Mesodermal cell (in vitro differentiated cells): ENCODE results near the gene SLIT1.

Source experiments
- H3K27ac ChIP-seq: 2 replicates; pipeline ENCODE4 v1.7.0; 2013; ENCODE audit warnings: mild to moderate bottlenecking, low read depth, low read length, moderate library complexity; ENCODE audit not compliant: severe bottlenecking
- H3K36me3 ChIP-seq: 2 replicates; pipeline ENCODE4 v1.7.1; 2013; ENCODE audit warnings: mild to moderate bottlenecking, low read length, moderate library complexity; ENCODE audit not compliant: control insufficient read depth, insufficient read depth
- H3K4me1 ChIP-seq: one replicate; pipeline ENCODE4 v1.7.1; 2013; ENCODE audit warnings: mild to moderate bottlenecking, low read length; ENCODE audit not compliant: insufficient read depth, control insufficient read depth, poor library complexity, severe bottlenecking
- H3K4me3 ChIP-seq: 2 replicates; pipeline ENCODE4 v1.7.0; 2013; ENCODE audit warnings: low read length, control low read depth, mild to moderate bottlenecking; ENCODE audit not compliant: insufficient read depth, poor library complexity, severe bottlenecking; ENCODE audit errors: extremely low read depth
- H3K9me3 ChIP-seq: 2 replicates; pipeline ENCODE4 v1.7.1; 2013; ENCODE audit warnings: mild to moderate bottlenecking, low read length, moderate library complexity; ENCODE audit not compliant: control insufficient read depth
- WGBS, 2 experiments: methylation state at CpG; one replicate each; pipeline ENCODE4 v1.1.5; 2013; ENCODE audit warnings: missing lambda C conversion rate in 2 of 2; ENCODE audit not compliant: insufficient coverage in 2 of 2; 5-methylcytosine and 5-hydroxymethylcytosine counted together

SLIT1 gene

GRCh38 chr10:97063983-97064837, 121.5 kb downstream of the SLIT1 start:
- WGBS, 2 experiments, result 88 to 90% methylated on average over 17 to 23 of the region's 24 CpGs
- H3K36me3 ChIP-seq, result no peaks in the 10 kb centered on the region
- no peaks in the 10 kb centered on the region for H3K4me1 ChIP-seq
- no peak overlapping the region for H3K27ac ChIP-seq
- no peaks in the 10 kb centered on the region for H3K9me3 ChIP-seq
- H3K4me3 ChIP-seq, result no peak overlapping the region

- 89 to 91% methylated on average over 16 to 20 of the region's 20 CpGs for WGBS, 2 experiments
- Histone ChIP-seq H3K4me1 (no peaks in the 10 kb centered on the region), H3K4me3 (no peak overlapping the region), H3K27ac (no peak overlapping the region), H3K9me3 (no peaks in the 10 kb centered on the region), H3K36me3 (no peaks in the 10 kb centered on the region)
Measured at GRCh38 chr10:97063271-97063982, 122.3 kb downstream of the SLIT1 start.

- 65 to 79% methylated on average over 4 to 7 of the region's 7 CpGs for WGBS, 2 experiments
- no peaks in the 10 kb centered on the region for H3K9me3 ChIP-seq
- H3K4me1 ChIP-seq, result no peaks in the 10 kb centered on the region
- no peak overlapping the region for H3K27ac ChIP-seq
- no peaks in the 10 kb centered on the region for H3K36me3 ChIP-seq
- no peak overlapping the region for H3K4me3 ChIP-seq
Measured at GRCh38 chr10:97062456-97062855, 123.3 kb downstream of the SLIT1 start.

DNA sequence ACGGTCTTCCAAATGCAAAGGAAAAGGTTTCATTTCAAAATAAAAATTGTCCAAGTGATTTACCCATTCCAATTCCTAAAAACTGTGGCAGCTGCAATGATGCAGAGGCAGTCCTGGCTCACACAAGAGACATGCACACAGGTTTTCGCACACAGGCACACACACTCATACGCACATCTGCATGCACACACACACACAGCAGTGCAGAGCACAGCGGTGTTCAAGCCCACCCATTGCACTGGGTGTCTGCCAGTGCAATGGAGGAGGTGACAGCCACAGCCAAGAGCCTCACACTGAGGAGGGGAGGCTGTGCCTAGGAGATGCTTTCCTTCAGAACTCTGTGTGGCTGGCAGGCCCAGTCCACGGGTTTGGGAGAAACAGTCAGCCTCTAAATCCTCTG, 123.7 kb downstream of the SLIT1 start:
- H3K36me3 ChIP-seq, result no peaks in the 10 kb centered on the region
- WGBS, 2 experiments, result 89 to 91% methylated on average over 3 to 5 of the region's 5 CpGs

DNA sequence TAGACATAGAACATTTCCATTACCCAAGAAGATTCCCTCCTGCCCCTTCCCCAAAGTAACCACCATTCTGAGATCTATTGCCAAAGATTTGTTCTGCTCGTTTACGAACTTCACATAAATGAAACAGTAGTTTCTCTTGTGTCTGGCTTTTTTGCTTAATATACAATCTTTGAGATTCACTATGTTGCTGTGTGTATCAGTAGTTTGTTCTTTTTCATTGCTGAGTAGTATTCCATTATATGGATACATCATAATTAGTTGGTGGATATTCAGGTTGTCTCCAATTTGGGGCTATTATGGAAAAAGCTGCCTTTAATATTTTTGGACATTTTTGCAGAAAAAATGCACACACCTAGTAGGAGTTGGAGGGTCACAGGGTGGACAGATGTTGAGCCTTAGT, 124.3 kb downstream of the SLIT1 start:
- no peaks in the 10 kb centered on the region for H3K36me3 ChIP-seq
- no CpG with 5 or more reads among the region's 2 CpGs for WGBS, 2 experiments

More for the DNA sequence above, 123.7 kb downstream of the SLIT1 start:
- no peak overlapping the region for H3K4me3 ChIP-seq
- no peak overlapping the region for H3K27ac ChIP-seq
- H3K4me1 ChIP-seq, result no peaks in the 10 kb centered on the region
- H3K9me3 ChIP-seq, result no peaks in the 10 kb centered on the region

GRCh38 chr10:97060441-97061084, 125.2 kb downstream of the SLIT1 start:
- Histone ChIP-seq H3K9me3 (no peaks in the 10 kb centered on the region), H3K27ac (no peak overlapping the region), H3K4me3 (no peak overlapping the region), H3K36me3 (no peaks in the 10 kb centered on the region), H3K4me1 (no peaks in the 10 kb centered on the region)
- 91 to 94% methylated on average over 14 to 15 of the region's 15 CpGs for WGBS, 2 experiments

More for the DNA sequence above, 124.3 kb downstream of the SLIT1 start:
- Histone ChIP-seq H3K4me3 (no peak overlapping the region), H3K9me3 (no peaks in the 10 kb centered on the region), H3K4me1 (no peaks in the 10 kb centered on the region), H3K27ac (no peak overlapping the region)

DNA sequence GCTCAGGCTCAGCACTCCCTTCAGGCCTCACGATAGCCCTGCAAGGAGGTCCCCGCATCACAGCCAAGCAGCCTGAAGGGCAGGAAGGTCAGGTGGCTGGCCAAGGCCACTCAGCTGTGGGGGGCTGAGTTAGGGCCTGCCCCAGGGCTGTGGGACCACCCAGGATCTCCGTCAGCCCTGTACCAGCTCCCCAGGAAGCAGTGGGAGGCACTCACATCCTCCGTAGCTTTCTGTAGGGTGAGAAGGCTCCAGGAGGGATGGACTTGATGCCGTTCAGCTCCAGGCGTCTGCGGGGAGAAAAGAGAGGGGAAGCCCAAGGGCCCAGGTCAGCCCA, 125.9 kb downstream of the SLIT1 start:
- no peak overlapping the region for H3K27ac ChIP-seq
- no peaks in the 10 kb centered on the region for H3K9me3 ChIP-seq
- no peaks in the 10 kb centered on the region for H3K36me3 ChIP-seq
- 74 to 85% methylated on average over 4 to 6 of the region's 7 CpGs for WGBS, 2 experiments
- no peaks in the 10 kb centered on the region for H3K4me1 ChIP-seq
- H3K4me3 ChIP-seq, result no peak overlapping the region

GRCh38 chr10:97059006-97059871, 126.5 kb downstream of the SLIT1 start:
- Histone ChIP-seq H3K27ac (no peak overlapping the region), H3K36me3 (no peaks in the 10 kb centered on the region), H3K4me3 (no peak overlapping the region), H3K4me1 (no peaks in the 10 kb centered on the region), H3K9me3 (no peaks in the 10 kb centered on the region)
- WGBS, 2 experiments, result 82 to 92% methylated on average over 9 to 10 of the region's 14 CpGs

- 90 to 93% methylated on average over 3 of the region's 4 CpGs for WGBS, 2 experiments
- no peak overlapping the region for H3K27ac ChIP-seq
- H3K9me3 ChIP-seq, result no peaks in the 10 kb centered on the region
- no peaks in the 10 kb centered on the region for H3K36me3 ChIP-seq
- H3K4me1 ChIP-seq, result no peaks in the 10 kb centered on the region
- H3K4me3 ChIP-seq, result no peak overlapping the region
Measured at GRCh38 chr10:97058521-97058920, 127.2 kb downstream of the SLIT1 start.

DNA sequence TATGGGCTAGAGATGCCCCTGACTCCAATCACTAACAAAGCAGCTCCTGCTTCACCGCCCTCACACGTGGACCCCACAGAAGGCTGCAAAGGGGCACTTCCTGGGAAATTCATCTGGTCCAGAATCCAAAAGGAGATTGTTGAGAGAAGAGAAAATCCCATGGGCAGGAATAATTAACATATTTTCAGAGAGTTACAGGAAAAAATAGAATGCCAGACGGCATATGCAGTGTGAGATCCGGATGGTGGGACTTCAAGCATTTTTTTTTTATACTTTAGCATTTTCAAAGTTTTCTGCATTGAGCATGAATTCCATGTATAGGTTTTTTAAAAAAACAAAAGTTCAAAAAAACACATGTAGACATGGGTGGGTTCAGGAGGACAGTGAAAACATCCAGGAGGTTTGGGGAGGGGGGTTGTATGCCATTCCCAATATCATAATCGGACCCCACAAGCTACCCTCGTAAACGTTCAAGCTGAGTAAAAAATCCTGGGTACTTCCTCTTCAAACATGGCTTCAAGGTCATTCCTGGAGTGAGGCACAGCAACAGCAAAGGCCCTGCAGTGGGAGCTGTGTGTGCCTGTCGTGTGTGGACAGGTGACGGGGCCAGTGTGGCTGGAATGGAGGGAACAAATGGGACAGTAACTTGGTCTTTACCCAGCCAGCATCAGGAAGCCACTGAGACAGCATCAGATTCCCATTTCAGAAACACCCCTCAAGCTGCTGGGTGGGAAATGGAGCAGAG, 128.1 kb downstream of the SLIT1 start:
- Histone ChIP-seq H3K4me1 (no peaks in the 10 kb centered on the region), H3K27ac (no peak overlapping the region), H3K4me3 (no peak overlapping the region), H3K36me3 (no peaks in the 10 kb centered on the region), H3K9me3 (no peaks in the 10 kb centered on the region)
- 92% methylated on average over 2 to 4 of the region's 9 CpGs for WGBS, 2 experiments
